Glutamatergic neuron (in vitro differentiated cells): ENCODE measurements around the gene TPM3. TPM values are rescaled to one million over a fixed set of nuclear protein-coding genes. Genes with fewer than 3 reads are reported as not detected.
"Not testable (repeated sequence)": the region's sequence is repeated elsewhere in the genome, so short reads cannot be mapped to it uniquely, and the experiment has no call there.

Experiments used
- DNase-seq: peaks from one replicate; pipeline ENCODE4 v3.0.0; 2022
- H3K27ac Mint-ChIP-seq: one replicate; pipeline ENCODE4 v1.8.0; 2020; ENCODE audit warnings: mild to moderate bottlenecking, mixed read lengths, inconsistent platforms; ENCODE audit not compliant: unreplicated experiment
- H3K27me3 Mint-ChIP-seq: one replicate; pipeline ENCODE4 v1.8.0; 2020; ENCODE audit warnings: mild to moderate bottlenecking, moderate library complexity, mixed read lengths, inconsistent platforms; ENCODE audit not compliant: unreplicated experiment
- H3K36me3 Mint-ChIP-seq: one replicate; pipeline ENCODE4 v1.8.0; 2020; ENCODE audit warnings: mild to moderate bottlenecking, mixed read lengths, inconsistent platforms; ENCODE audit not compliant: unreplicated experiment
- H3K4me1 Mint-ChIP-seq: one replicate; pipeline ENCODE4 v1.8.0; 2020; ENCODE audit warnings: mild to moderate bottlenecking, low read depth, mixed read lengths, inconsistent platforms; ENCODE audit not compliant: unreplicated experiment
- H3K4me3 Mint-ChIP-seq: one replicate; pipeline ENCODE4 v1.8.0; 2020; ENCODE audit warnings: mild to moderate bottlenecking, mixed read lengths, inconsistent platforms; ENCODE audit not compliant: unreplicated experiment
- H3K9me3 Mint-ChIP-seq: one replicate; pipeline ENCODE4 v1.8.0; 2020; ENCODE audit warnings: mild to moderate bottlenecking, moderate library complexity, mixed read lengths, inconsistent platforms; ENCODE audit not compliant: unreplicated experiment
- CTCF ChIP-seq: fragments of 200-600 bp; sonication (generic); IDR thresholded peaks from one replicate; pipeline ENCODE4 v1.5.0; 2021; ENCODE audit not compliant: partially characterized antibody, unreplicated experiment
- total RNA-seq: library from RNA; stranded (reverse); fragmentation: NEBNext Ultra II Directional; extraction: Animal tissue kit (Norgen Biotek cat#: 25700); gene quantifications from one replicate; pipeline ENCODE4 v1.2.1, GENCODE V29; 2021; ENCODE audit not compliant: unreplicated experiment

Gene TPM3
- total RNA-seq, 1 donor from 2014 or later = 392 TPM

- Mint-ChIP-seq H3K9me3 (peaks cover 2% of the 10 kb centered on the region), H3K27me3 (peaks cover 2% of the 10 kb centered on the region), H3K27ac (no peak overlapping the region), H3K4me3 (no peak overlapping the region), H3K4me1 (no peaks in the 10 kb centered on the region), H3K36me3 (no peaks in the 10 kb centered on the region)
- no peak for TF ChIP-seq CTCF
- DNase-seq = no peak
These were observed 15.4 kb upstream of the TPM3 start for GRCh38 chr1:154207262-154207661.

- no peak for DNase-seq
- H3K4me1 Mint-ChIP-seq = no peaks in the 10 kb centered on the region
These were observed 14.3 kb upstream of the TPM3 start, which contains the start of gene CFAP141 for GRCh38 chr1:154206196-154206595. CFAP141 (minus strand) TSS chr1:154206333; CDS start chr1:154206307, 26 bp downstream.

GRCh38 chr1:154205778-154206177, 13.9 kb upstream of the TPM3 start:
- not testable (repeated sequence) for H3K27ac Mint-ChIP-seq, H3K9me3 Mint-ChIP-seq, H3K4me1 Mint-ChIP-seq, H3K4me3 Mint-ChIP-seq, DNase-seq, H3K36me3 Mint-ChIP-seq, H3K27me3 Mint-ChIP-seq

More at GRCh38 chr1:154206196-154206595, 14.3 kb upstream of the TPM3 start, which contains the start of gene CFAP141:
- H3K4me3 Mint-ChIP-seq = no peak within 1 kb of the TSS
- peaks cover 2% of the 10 kb centered on the region for H3K9me3 Mint-ChIP-seq
- no peaks in the 10 kb centered on the region for H3K36me3 Mint-ChIP-seq
- TF ChIP-seq CTCF = no peak
- no peak within 1 kb of the TSS for H3K27ac Mint-ChIP-seq
- H3K27me3 Mint-ChIP-seq = peaks cover 2% of the 10 kb centered on the region

- no peaks in the 10 kb centered on the region for H3K9me3 Mint-ChIP-seq
- H3K27ac Mint-ChIP-seq = no peak overlapping the region
- no peak overlapping the region for H3K4me3 Mint-ChIP-seq
- H3K27me3 Mint-ChIP-seq = peaks cover 10% of the 10 kb centered on the region
- H3K36me3 Mint-ChIP-seq = no peaks in the 10 kb centered on the region
- TF ChIP-seq CTCF = no peak
- H3K4me1 Mint-ChIP-seq = peaks cover 2% of the 10 kb centered on the region
- DNase-seq = no peak
These were observed 7.6 kb upstream of the TPM3 start for GRCh38 chr1:154199563-154199879.

- Mint-ChIP-seq H3K27ac (no peak overlapping the region), H3K9me3 (no peaks in the 10 kb centered on the region), H3K27me3 (peaks cover 10% of the 10 kb centered on the region), H3K36me3 (no peaks in the 10 kb centered on the region), H3K4me1 (peaks cover 2% of the 10 kb centered on the region), H3K4me3 (no peak overlapping the region)
- peak; percentile 57 for TF ChIP-seq CTCF
- peak; percentile 24 for DNase-seq
These were observed 7.1 kb upstream of the TPM3 start for GRCh38 chr1:154198756-154199562.
